NB4 (cell line): ENCODE results near the gene CTBP2.
"Not testable (repeated sequence)": the region's sequence is repeated elsewhere in the genome, so short reads cannot be mapped to it uniquely, and the experiment has no call there.

ENCODE experiments used
- DNase-seq: peaks from one replicate; pipeline ENCODE4 v3.0.0; 2010; ENCODE audit warnings: low read depth
- H3K4me3 ChIP-seq: one replicate; pipeline ENCODE4 v1.5.1; 2011; ENCODE audit warnings: mild to moderate bottlenecking, low read depth, low read length, moderate library complexity
- CTCF ChIP-seq: IDR thresholded peaks from one replicate; pipeline ENCODE4 v1.5.1; 2012; ENCODE audit warnings: low read depth, low read length
- MAX ChIP-seq: IDR thresholded peaks from 2 replicates; pipeline ENCODE4 v1.6.1; 2011; ENCODE audit warnings: low read depth, low read length
- MYC ChIP-seq: IDR thresholded peaks from 2 replicates; pipeline ENCODE4 v1.6.1; 2011; ENCODE audit warnings: low read depth, low read length
- POLR2A ChIP-seq: IDR thresholded peaks from 2 replicates; pipeline ENCODE4 v1.6.1; 2011; ENCODE audit warnings: mild to moderate bottlenecking; ENCODE audit not compliant: insufficient read length; ENCODE audit errors: extremely low read depth

CTBP2 gene

GRCh38 chr10:124990671-124991625 lies 169.4 kb downstream of the CTBP2 start:
- no peak overlapping the region for H3K4me3 ChIP-seq
- no peak for DNase-seq
- no peak for TF ChIP-seq POLR2A
- no peak for TF ChIP-seq MAX
- no peak for TF ChIP-seq CTCF
- TF ChIP-seq MYC: no peak

DNA sequence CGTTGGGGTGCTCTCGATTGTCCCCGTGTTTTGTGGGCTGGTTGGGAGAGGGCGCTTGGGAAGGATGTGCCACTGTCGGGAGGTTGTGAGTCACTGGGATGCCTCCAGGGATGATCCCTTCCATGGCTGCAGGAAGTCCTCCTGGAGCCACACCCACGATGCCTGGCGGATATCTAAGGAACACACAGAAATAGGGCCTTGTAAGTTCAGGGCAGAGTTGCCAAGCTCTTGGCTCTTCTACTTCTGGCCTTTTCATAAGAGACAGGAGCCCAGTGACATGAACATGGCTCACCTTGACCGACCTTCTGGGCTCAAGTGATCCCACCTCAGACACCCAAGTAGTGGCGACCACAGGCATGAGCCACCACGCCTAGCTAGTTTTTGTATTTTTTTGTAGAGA lies 170.8 kb downstream of the CTBP2 start:
- no peak for TF ChIP-seq MAX
- no peak for TF ChIP-seq CTCF
- no peak for TF ChIP-seq MYC
- no peak for TF ChIP-seq POLR2A

GRCh38 chr10:124988753-124989152 lies 171.6 kb downstream of the CTBP2 start:
- DNase-seq, H3K4me3 ChIP-seq: not testable (repeated sequence)

More for the DNA sequence above, 170.8 kb downstream of the CTBP2 start:
- no peak overlapping the region for H3K4me3 ChIP-seq
- no peak for DNase-seq

GRCh38 chr10:124987788-124988187 lies 172.6 kb downstream of the CTBP2 start:
- H3K4me3 ChIP-seq: no peak overlapping the region
- TF ChIP-seq MYC: no peak
- no peak for TF ChIP-seq MAX
- TF ChIP-seq CTCF: no peak
- no peak for TF ChIP-seq POLR2A
- DNase-seq: no peak

- no peak for DNase-seq
- TF ChIP-seq MAX (no peak), POLR2A (no peak), MYC (no peak), CTCF (no peak)
- H3K4me3 ChIP-seq: no peak overlapping the region
These were observed 175.2 kb downstream of the CTBP2 start for GRCh38 chr10:124985162-124985561.

- no peak overlapping the region for H3K4me3 ChIP-seq
- TF ChIP-seq MYC (no peak), POLR2A (no peak), MAX (no peak), CTCF (no peak)
- DNase-seq: no peak
These were observed 176.0 kb downstream of the CTBP2 start for GRCh38 chr10:124984376-124984775.
